Erythroblast (primary cell): Measurements from ENCODE around the gene ERCC3.

Experiments used
- GATA1 ChIP-seq: IDR thresholded peaks from 2 replicates; pipeline ENCODE4 v1.6.1; 2011; ENCODE audit warnings: low read depth, mild to moderate bottlenecking, control low read depth, low read length, moderate library complexity
- POLR2A ChIP-seq: IDR thresholded peaks from 2 replicates; pipeline ENCODE4 v1.6.1; 2011; ENCODE audit warnings: mild to moderate bottlenecking, low read length

- TF ChIP-seq POLR2A (no peak), GATA1 (no peak)
Measured at GRCh38 chr2:127275789-127276188, 18.2 kb downstream of the ERCC3 start.
